ENCODE measurements around the gene DPP6.

The DPP6 gene

DNA sequence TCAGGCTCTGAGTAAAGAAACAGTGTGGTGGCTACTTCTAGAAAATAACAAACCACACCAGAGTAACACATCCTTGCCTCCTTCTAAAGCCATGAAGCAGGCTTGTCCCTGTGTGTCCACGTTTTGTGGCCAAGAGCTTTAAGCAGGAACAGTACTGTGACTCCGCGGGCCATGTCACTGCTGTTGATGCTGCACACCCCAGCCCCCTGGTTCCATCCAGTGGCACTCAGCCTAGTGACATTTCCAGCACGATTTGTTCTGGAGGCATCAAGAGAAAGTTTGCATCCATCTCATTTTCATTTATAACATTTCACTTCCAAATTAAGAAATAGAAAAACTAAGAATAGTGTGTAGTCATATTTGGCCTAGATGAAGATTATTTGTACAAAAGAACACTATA lies 739.4 kb downstream of the DPP6 start:
- H3K4me1 ChIP-seq (ENCODE audit: control insufficient read depth in 1 of 2, insufficient read depth in 1 of 2, low read depth in 1 of 2, low read length in 1 of 2), result no peaks in the 10 kb centered on the region
- no peaks in the 10 kb centered on the region for H3K36me3 ChIP-seq
- TF ChIP-seq, protein P1, sequence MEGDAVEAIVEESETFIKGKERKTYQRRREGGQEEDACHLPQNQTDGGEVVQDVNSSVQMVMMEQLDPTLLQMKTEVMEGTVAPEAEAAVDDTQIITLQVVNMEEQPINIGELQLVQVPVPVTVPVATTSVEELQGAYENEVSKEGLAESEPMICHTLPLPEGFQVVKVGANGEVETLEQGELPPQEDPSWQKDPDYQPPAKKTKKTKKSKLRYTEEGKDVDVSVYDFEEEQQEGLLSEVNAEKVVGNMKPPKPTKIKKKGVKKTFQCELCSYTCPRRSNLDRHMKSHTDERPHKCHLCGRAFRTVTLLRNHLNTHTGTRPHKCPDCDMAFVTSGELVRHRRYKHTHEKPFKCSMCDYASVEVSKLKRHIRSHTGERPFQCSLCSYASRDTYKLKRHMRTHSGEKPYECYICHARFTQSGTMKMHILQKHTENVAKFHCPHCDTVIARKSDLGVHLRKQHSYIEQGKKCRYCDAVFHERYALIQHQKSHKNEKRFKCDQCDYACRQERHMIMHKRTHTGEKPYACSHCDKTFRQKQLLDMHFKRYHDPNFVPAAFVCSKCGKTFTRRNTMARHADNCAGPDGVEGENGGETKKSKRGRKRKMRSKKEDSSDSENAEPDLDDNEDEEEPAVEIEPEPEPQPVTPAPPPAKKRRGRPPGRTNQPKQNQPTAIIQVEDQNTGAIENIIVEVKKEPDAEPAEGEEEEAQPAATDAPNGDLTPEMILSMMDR (IDR thresholded peaks at IDR 0.05), result no peak
- peaks cover 13% of the 10 kb centered on the region for H3K27me3 ChIP-seq
- H3K27ac ChIP-seq, result no peak overlapping the region
- H3K4me3 ChIP-seq (ENCODE audit: low read depth in 1 of 2, low read length in 1 of 2), result no peak overlapping the region
- no peaks in the 10 kb centered on the region for H3K9me3 ChIP-seq

DNA sequence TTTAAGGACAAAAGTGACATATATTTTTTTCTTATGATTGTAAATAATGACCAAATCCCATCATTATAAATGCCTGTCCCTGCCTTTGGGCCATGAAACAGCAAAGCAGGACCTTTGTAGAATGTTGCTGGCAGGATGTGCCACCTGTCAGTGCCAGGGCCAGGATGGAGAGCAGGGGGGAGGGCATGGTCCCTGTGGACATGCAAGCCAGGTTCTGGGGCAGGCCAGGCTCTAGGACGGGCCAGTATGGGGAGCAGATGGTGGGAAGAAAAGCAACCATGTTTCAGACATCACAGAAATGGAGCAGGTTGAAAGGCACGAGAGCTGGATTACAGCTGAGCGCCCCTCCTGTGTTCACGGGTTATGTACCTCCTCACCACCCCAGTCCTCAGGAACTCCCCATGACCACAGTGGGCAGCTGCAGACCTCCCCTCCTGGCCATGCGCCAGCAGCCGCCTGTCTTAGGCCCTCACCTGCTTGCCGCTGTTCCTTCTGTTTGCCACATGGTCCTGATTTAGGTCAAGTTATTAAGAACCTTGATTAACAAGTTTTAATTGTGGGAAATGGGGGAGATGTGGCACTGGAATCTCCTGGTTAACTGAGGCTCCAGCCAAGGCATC lies 740.3 kb downstream of the DPP6 start:
- no peaks in the 10 kb centered on the region for H3K36me3 ChIP-seq
- no peaks in the 10 kb centered on the region for H3K4me1 ChIP-seq (ENCODE audit: control insufficient read depth in 1 of 2, insufficient read depth in 1 of 2, low read depth in 1 of 2, low read length in 1 of 2)
- TF ChIP-seq, protein P1 (IDR thresholded peaks at IDR 0.05), result no peak
- H3K9me3 ChIP-seq, result no peaks in the 10 kb centered on the region
- H3K4me3 ChIP-seq (ENCODE audit: low read depth in 1 of 2, low read length in 1 of 2), result no peak overlapping the region
- H3K27me3 ChIP-seq, result peaks cover 13% of the 10 kb centered on the region
- H3K27ac ChIP-seq, result no peak overlapping the region

DNA sequence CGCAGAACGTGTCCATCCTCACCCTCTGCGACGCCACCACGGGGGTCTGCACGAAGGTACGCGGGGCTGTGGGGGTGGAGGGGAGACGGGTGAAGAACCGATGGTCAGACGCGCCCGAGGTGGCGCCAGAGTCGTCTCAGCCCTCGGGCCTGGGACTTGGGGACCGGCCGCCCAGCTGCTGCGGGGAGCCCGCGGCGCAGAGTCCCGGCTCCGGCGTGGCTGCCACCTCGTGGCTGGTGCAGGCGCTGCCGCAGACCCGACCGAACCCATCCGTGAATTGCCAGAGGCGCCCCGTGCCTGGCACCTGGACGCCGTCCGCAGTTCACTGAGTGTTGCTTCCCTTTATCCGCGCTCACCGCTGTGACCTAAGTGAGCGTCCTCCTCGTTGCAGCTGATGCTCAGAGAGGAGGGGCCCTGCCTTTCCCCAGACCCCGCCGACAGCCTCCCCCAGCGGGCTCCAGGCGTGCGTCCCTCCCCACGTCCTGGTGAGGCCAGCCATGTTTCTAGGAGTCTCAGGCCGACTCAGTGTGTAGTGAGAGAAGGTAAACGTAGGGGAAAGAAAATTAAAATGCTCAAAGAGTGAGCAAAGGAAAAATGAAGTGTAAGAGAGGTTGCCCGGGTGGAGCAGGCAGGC lies 742.1 kb downstream of the DPP6 start:
- Histone ChIP-seq H3K4me3 (ENCODE audit: low read depth in 1 of 2, low read length in 1 of 2) (no peak overlapping the region), H3K27ac (no peak overlapping the region), H3K9me3 (no peaks in the 10 kb centered on the region), H3K4me1 (ENCODE audit: control insufficient read depth in 1 of 2, insufficient read depth in 1 of 2, low read depth in 1 of 2, low read length in 1 of 2) (no peaks in the 10 kb centered on the region), H3K27me3 (peaks cover 13% of the 10 kb centered on the region), H3K36me3 (no peaks in the 10 kb centered on the region)
- TF ChIP-seq, protein P1 (IDR thresholded peaks at IDR 0.05), result no peak

DNA sequence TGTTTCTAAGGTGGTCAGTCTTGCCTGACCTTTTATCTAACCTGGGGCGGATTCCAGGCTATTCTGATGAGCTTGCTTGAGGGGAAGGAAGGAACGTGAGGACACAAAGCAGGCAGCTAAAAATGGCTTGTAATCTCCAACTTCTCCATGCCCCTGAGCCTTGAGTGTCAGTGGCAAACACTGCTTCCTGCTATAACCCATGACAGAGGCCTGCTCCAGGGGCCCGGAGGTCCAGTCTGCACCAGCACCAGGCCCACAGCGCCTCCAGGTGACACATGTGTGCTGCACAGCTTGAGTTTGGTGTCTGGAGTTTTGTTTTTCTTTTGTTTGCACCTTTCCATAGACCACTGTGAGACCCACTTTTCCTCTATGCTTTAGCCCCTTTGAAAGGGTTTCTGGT lies 742.8 kb downstream of the DPP6 start:
- H3K4me1 ChIP-seq (ENCODE audit: control insufficient read depth in 1 of 2, insufficient read depth in 1 of 2, low read depth in 1 of 2, low read length in 1 of 2), result no peaks in the 10 kb centered on the region
- TF ChIP-seq, protein P1 (IDR thresholded peaks at IDR 0.05), result no peak
- no peak overlapping the region for H3K27ac ChIP-seq
- no peaks in the 10 kb centered on the region for H3K36me3 ChIP-seq
- peaks cover 13% of the 10 kb centered on the region for H3K27me3 ChIP-seq
- H3K9me3 ChIP-seq, result no peaks in the 10 kb centered on the region
- H3K4me3 ChIP-seq (ENCODE audit: low read depth in 1 of 2, low read length in 1 of 2), result no peak overlapping the region

DNA sequence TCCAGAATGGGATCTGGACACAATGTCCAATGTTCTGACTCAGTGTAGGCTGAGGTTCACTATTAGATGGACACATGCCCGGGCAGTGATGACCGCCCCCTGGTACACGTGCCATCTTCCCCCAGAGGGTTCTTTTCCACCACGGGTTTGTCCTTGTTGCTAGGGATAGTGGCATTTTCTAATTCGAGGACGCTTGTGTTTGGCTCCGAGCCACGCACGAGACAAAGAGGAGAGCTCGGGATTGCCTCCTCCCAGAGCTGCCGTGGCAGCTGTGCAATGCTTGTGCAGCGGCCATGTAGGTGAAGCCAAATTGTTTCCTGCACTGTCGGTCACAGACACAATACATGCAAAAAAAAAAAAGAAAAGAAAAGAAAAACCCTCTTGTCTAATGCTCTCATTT lies 743.2 kb downstream of the DPP6 start:
- H3K9me3 ChIP-seq, result no peaks in the 10 kb centered on the region

More for the DNA sequence above, 743.2 kb downstream of the DPP6 start:
- H3K4me3 ChIP-seq (ENCODE audit: low read depth in 1 of 2, low read length in 1 of 2), result no peak overlapping the region
- H3K27me3 ChIP-seq, result peaks cover 13% of the 10 kb centered on the region
- TF ChIP-seq, protein P1 (IDR thresholded peaks at IDR 0.05), result no peak
- no peaks in the 10 kb centered on the region for H3K36me3 ChIP-seq
- no peak overlapping the region for H3K27ac ChIP-seq
- no peaks in the 10 kb centered on the region for H3K4me1 ChIP-seq (ENCODE audit: control insufficient read depth in 1 of 2, insufficient read depth in 1 of 2, low read depth in 1 of 2, low read length in 1 of 2)

Data from neutrophil (primary cell).